ENCODE measurements around the gene INSM1. TPM values are rescaled to one million over a fixed set of nuclear protein-coding genes. Genes with fewer than 3 reads are reported as not detected.

INSM1 gene
- total RNA-seq, 3 donors from 2014 or later, result 0.73 to 6.3 (median 2.8) TPM

DNA sequence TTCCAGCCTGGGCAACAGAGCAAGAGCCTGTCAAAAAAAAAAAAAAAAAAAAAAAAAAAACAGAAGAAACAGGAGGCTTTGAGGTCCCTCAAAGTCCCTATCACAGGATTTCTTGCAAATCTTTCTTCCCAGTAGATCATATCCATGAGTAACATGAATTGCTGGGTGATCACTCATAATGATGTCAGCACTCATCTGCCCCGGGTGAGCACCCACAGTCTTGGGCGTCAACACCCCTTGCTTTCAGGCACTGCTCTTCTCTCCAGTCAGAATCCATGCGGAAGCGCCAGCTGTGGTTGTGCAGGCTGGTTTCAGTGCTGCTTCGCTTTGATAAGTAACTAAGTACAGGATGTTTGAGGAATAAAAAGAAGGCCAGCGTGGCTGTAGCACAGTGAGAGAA is 40.2 kb upstream of the INSM1 start:
- TF ChIP-seq, protein P1, sequence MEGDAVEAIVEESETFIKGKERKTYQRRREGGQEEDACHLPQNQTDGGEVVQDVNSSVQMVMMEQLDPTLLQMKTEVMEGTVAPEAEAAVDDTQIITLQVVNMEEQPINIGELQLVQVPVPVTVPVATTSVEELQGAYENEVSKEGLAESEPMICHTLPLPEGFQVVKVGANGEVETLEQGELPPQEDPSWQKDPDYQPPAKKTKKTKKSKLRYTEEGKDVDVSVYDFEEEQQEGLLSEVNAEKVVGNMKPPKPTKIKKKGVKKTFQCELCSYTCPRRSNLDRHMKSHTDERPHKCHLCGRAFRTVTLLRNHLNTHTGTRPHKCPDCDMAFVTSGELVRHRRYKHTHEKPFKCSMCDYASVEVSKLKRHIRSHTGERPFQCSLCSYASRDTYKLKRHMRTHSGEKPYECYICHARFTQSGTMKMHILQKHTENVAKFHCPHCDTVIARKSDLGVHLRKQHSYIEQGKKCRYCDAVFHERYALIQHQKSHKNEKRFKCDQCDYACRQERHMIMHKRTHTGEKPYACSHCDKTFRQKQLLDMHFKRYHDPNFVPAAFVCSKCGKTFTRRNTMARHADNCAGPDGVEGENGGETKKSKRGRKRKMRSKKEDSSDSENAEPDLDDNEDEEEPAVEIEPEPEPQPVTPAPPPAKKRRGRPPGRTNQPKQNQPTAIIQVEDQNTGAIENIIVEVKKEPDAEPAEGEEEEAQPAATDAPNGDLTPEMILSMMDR (IDR thresholded peaks at IDR 0.05), result no peak
- Histone ChIP-seq H3K36me3 (ENCODE audit: low read depth) (no peaks in the 10 kb centered on the region), H3K9me3 (no peaks in the 10 kb centered on the region), H3K4me1 (ENCODE audit: low read depth) (no peaks in the 10 kb centered on the region), H3K4me3 (no peak overlapping the region)
- intact Hi-C loops (cut with DNase I, micrococcal nuclease), result no loop called here
- no peak for DNase-seq
- ATAC-seq, result no peak

DNA sequence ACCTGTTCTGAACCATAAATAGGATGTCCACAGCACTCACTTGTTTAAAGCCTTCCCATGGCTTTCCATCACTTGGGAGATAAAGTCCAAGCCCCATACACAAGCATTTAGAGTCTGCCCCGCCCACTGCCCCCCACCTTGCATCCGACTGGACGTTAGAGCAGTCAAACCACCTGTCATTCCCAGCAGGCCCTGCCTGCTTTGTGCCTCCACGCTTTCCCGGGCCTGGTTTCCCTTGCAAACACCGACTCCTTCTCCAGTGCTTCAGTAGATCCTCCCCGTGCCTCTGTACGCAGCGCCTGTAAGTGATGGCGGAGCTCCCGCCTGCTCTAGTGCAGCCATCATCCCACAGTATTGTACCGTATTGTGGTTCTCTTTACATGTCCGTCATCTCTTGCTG is 38.3 kb upstream of the INSM1 start:
- no peak overlapping the region for H3K4me3 ChIP-seq
- no peaks in the 10 kb centered on the region for H3K9me3 ChIP-seq
- ATAC-seq (no peak), DNase-seq (no peak)
- intact Hi-C loops (cut with DNase I, micrococcal nuclease), result no loop called here
- no peaks in the 10 kb centered on the region for H3K36me3 ChIP-seq (ENCODE audit: low read depth)
- TF ChIP-seq, protein P1 (IDR thresholded peaks at IDR 0.05), result no peak
- H3K4me1 ChIP-seq (ENCODE audit: low read depth), result no peaks in the 10 kb centered on the region

DNA sequence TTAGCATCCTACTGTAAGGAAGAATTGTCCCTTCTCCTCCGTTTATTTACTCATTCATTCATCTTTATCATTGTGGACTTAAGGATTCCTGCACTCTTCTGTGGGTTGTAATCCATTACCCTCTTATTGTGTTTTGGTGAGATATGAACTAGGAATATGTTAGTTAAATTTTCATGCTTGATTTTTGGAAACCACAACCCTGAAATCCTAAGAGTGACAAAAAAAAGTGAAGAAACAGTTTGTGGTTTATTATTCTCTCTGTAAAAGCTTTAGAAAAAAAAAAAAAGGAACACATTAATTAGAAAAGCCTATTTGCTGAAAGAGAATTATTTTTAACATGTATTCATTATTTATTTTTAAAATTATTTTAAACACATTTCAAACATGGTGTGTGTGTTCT is 36.7 kb upstream of the INSM1 start:
- no peak overlapping the region for H3K4me3 ChIP-seq
- no peak for ATAC-seq
- no peaks in the 10 kb centered on the region for H3K4me1 ChIP-seq (ENCODE audit: low read depth)
- no peaks in the 10 kb centered on the region for H3K9me3 ChIP-seq
- DNase-seq, result no peak
- intact Hi-C loops (cut with DNase I, micrococcal nuclease), result no loop called here
- TF ChIP-seq, protein P1 (IDR thresholded peaks at IDR 0.05), result no peak
- no peaks in the 10 kb centered on the region for H3K36me3 ChIP-seq (ENCODE audit: low read depth)

DNA sequence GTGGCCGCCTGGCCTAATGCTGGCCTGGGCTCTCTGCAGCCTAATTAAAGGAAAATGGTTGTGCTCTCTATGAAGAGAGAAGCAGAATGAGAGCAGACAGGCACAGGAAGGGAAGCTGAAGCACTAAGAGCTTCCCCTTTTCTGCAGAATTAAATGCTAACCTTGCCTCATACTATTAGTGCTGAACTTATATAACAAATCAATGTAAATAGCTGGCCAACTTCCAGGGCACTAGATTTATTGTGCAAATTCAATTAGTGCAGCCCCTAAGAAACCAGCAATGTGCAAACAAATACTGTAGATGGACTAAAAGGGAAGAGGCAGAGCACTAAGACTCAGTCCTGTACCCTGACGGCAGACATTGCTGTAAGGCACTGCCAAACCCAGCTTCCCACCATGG is 36.1 kb upstream of the INSM1 start:
- TF ChIP-seq, protein P1 (IDR thresholded peaks at IDR 0.05), result no peak

DNA sequence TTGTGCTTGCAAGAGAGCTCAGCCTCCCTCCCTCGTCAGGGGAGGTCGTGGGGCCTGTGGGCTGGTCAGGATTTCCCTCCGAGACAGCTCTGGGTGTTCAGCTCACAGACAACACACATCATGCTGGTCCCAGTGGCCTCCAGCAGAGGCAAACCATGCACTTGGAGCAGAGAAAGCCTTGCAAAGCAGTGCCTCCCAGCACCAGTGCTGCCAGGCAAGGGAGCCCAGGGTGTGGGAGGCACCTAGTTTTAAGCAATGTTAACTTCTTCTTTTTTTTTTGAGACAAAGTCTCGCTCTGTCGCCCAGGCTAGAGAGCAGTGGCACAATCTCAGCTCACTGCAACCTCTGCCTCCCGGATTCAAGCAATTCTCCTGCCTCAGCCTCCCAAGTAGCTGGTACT is 34.0 kb upstream of the INSM1 start:
- no peak for ATAC-seq
- intact Hi-C loops (cut with DNase I, micrococcal nuclease), result no loop called here
- no peak for DNase-seq
- Histone ChIP-seq H3K4me3 (no peak overlapping the region), H3K9me3 (no peaks in the 10 kb centered on the region), H3K4me1 (ENCODE audit: low read depth) (no peaks in the 10 kb centered on the region), H3K36me3 (ENCODE audit: low read depth) (no peaks in the 10 kb centered on the region)
- TF ChIP-seq, protein P1 (IDR thresholded peaks at IDR 0.05), result no peak

More for the DNA sequence above, 36.1 kb upstream of the INSM1 start:
- Histone ChIP-seq H3K4me3 (no peak overlapping the region), H3K9me3 (no peaks in the 10 kb centered on the region), H3K36me3 (ENCODE audit: low read depth) (no peaks in the 10 kb centered on the region), H3K4me1 (ENCODE audit: low read depth) (no peaks in the 10 kb centered on the region)
- DNase-seq, result no peak
- intact Hi-C loops (cut with DNase I, micrococcal nuclease), result no loop called here
- ATAC-seq, result no peak

DNA sequence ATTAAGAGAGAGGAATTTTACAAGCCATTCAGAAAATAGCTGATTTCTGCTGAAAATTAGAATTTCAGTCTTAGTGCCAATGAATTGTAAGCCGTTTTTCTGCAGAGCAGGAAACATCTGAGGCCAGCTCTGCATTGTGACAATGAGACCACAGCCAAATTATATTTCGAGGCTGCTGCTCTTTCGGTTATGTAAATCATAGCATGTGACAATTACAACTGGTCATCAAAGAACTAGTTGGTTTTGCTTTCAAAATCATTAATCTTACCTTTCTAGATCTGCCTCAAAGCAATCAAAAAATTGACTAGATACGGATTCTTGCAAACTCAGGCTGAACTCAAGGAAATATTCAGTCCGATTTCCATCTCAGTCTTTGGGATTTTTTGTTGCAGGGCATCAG is 33.4 kb upstream of the INSM1 start:
- Histone ChIP-seq H3K36me3 (ENCODE audit: low read depth) (no peaks in the 10 kb centered on the region), H3K4me3 (no peak overlapping the region), H3K4me1 (ENCODE audit: low read depth) (no peaks in the 10 kb centered on the region), H3K9me3 (no peaks in the 10 kb centered on the region)
- ATAC-seq (peak; percentile 37), DNase-seq (no peak)
- TF ChIP-seq, protein P1 (IDR thresholded peaks at IDR 0.05), result no peak
- intact Hi-C loops (cut with DNase I, micrococcal nuclease), result no loop called here

Data from mucosa of descending colon (tissue), 3 donors.